Activated CD4-positive, alpha-beta T cell treated with anti-CD3 and anti-CD28 coated beads, Interleukin-10, Interleukin-2, amounts not matched to agents 100 ng/mL and 50 ng/mL, durations not matched to agents 16 hours and 8 hours (primary cell): ENCODE data around the gene ARHGAP42.

Source experiments
- DNase-seq: peaks from one replicate; pipeline ENCODE4 v3.0.0-alpha.2; 2020

The ARHGAP42 gene

GRCh38 chr11:100682247-100682969 is 4.7 kb upstream of the ARHGAP42 start:
- no peak for DNase-seq

- no peak for DNase-seq
Measured at GRCh38 chr11:100683126-100683525, 4.0 kb upstream of the ARHGAP42 start.

- no peak for DNase-seq
Measured at GRCh38 chr11:100684101-100685065, 2.7 kb upstream of the ARHGAP42 start.

- DNase-seq, result no peak
Measured at GRCh38 chr11:100686476-100687053, 523 bp upstream of the ARHGAP42 start.

- DNase-seq, result peak; percentile 30
Measured at GRCh38 chr11:100687630-100688395, 725 bp downstream of the ARHGAP42 start.

GRCh38 chr11:100689141-100689540 is 2.1 kb downstream of the ARHGAP42 start:
- no peak for DNase-seq

- DNase-seq, result no peak
Measured at GRCh38 chr11:100691896-100692653, 5.0 kb downstream of the ARHGAP42 start.

- DNase-seq, result no peak
Measured at GRCh38 chr11:100695911-100696310, 8.8 kb downstream of the ARHGAP42 start.

GRCh38 chr11:100703139-100703538 is 16.1 kb downstream of the ARHGAP42 start:
- DNase-seq, result no peak

- DNase-seq, result no peak
Measured at GRCh38 chr11:100703801-100704575, 16.9 kb downstream of the ARHGAP42 start.

- no peak for DNase-seq
Measured at GRCh38 chr11:100705447-100705846, 18.4 kb downstream of the ARHGAP42 start.

- no peak for DNase-seq
Measured at GRCh38 chr11:100706179-100706578, 19.1 kb downstream of the ARHGAP42 start.

GRCh38 chr11:100709233-100709957 is 22.3 kb downstream of the ARHGAP42 start:
- no peak for DNase-seq

- DNase-seq, result no peak
Measured at GRCh38 chr11:100711984-100712383, 24.9 kb downstream of the ARHGAP42 start.

- no peak for DNase-seq
Measured at GRCh38 chr11:100712583-100712982, 25.5 kb downstream of the ARHGAP42 start.

- DNase-seq, result no peak
Measured at GRCh38 chr11:100715165-100715761, 28.2 kb downstream of the ARHGAP42 start.

GRCh38 chr11:100716838-100717237 is 29.8 kb downstream of the ARHGAP42 start:
- no peak for DNase-seq

GRCh38 chr11:100719362-100719761 is 32.3 kb downstream of the ARHGAP42 start:
- no peak for DNase-seq

GRCh38 chr11:100719809-100720221 is 32.7 kb downstream of the ARHGAP42 start:
- DNase-seq, result no peak

- no peak for DNase-seq
Measured at GRCh38 chr11:100726680-100727079, 39.6 kb downstream of the ARHGAP42 start.
